Hematopoietic multipotent progenitor cell treated with erythropoietin and hydrocortisone succinate and interleukin-3 and kit ligand, for 4 days (in vitro differentiated cells): ENCODE results near the gene TFRC.
"Not testable (repeated sequence)": the region's sequence is repeated elsewhere in the genome, so short reads cannot be mapped to it uniquely, and the experiment has no call there.

Experiments used
- DNase-seq: peaks from one replicate; pipeline ENCODE4 v3.0.0-alpha.2; 2015

TFRC gene

DNA sequence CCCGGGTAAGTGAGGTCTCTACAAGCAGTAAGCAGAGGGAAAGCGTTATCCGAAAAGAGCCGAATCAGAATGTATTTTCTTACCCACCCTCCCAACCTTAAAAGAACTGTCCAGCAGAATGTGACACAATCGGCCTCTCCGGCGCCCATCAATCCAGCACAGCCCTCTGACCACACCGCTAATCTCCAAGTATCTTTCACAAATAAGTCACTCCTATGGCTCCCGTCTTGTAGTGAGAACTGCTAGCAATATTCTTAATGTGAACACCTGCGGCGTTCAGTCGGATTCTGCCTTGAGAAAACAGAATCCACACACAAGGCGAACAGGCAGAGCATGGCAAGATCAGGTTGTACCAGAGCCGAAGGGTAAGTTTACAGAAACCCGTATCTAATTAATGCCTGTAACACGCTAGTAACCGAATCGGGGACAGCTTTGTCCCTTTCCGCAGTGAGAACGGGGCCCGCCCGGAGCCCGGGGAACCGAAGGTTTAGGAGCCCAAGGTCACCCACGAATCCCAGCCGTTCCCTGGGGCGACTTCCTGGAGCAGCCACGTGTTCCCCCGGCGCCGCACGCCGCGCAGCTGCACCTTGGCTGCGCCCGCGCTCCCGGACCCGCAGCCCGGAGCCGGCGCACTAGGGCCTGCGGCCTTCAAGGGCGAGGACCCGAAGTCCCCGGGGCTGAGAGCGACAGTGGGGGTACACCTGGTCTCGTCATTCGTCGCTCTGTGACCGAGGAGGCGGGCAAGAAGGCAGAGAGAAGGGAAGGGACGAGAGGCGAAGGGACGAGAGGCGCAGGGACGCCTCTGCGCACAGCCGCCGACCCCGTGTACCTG is 672 bp downstream of the TFRC start:
- DNase-seq: peak; percentile 65

GRCh38 chr3:196080101-196080846 is 1.6 kb downstream of the TFRC start:
- not testable (repeated sequence) for DNase-seq

GRCh38 chr3:196079682-196080081 is 2.2 kb downstream of the TFRC start:
- DNase-seq: no peak

- no peak for DNase-seq
Observed at GRCh38 chr3:196075013-196075412, 6.9 kb downstream of the TFRC start.

DNA sequence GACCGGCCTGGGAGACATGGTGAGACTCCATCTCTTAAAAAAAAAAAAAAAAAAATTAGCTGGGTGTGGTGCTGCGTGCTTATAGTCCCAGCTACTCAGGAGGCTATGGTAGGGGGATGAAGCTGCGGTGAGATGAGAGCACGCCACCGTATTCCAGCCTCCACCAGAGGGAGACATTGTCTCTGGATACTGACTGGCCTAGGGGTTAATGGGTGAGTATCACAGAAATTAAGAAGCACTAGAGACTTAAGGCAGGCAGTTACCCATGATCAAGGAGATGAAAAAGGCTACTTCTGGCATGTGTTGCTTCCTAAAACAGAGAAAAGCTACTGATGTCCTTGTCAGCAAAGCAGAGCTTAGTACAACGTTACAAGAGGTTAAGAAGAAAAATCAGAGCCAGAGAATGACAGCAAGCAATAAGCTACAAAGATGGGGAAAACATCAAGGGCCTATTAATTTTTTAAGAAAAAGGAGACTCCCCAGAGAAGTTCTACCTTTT is 8.6 kb downstream of the TFRC start:
- peak; percentile 91 for DNase-seq

GRCh38 chr3:196072313-196072712 is 9.6 kb downstream of the TFRC start:
- DNase-seq: no peak

GRCh38 chr3:196068812-196069211 is 13.1 kb downstream of the TFRC start:
- DNase-seq: peak; percentile 28

GRCh38 chr3:196067439-196067838 is 14.5 kb downstream of the TFRC start:
- DNase-seq: no peak

GRCh38 chr3:196063971-196064370 is 17.9 kb downstream of the TFRC start:
- no peak for DNase-seq

GRCh38 chr3:196063456-196063855 is 18.4 kb downstream of the TFRC start:
- no peak for DNase-seq

DNA sequence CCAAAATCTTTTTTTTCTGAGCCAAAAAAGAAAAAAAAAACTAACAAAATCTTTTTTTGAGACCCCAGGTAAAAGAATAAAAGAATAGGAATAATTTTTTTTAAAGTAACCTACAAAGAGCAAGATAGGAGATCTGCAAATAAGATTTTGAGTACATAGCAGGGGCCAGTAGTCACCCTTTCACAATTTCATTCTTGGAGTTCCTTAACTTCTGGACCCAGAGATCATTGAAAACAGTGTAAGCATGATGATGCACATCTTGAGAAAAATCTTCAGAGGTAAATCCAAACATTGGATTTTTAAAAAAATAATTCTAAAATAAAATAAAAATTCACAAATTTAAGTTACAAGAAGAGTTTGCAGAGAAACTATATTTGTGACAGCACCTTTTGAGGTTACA is 18.8 kb downstream of the TFRC start:
- no peak for DNase-seq

DNA sequence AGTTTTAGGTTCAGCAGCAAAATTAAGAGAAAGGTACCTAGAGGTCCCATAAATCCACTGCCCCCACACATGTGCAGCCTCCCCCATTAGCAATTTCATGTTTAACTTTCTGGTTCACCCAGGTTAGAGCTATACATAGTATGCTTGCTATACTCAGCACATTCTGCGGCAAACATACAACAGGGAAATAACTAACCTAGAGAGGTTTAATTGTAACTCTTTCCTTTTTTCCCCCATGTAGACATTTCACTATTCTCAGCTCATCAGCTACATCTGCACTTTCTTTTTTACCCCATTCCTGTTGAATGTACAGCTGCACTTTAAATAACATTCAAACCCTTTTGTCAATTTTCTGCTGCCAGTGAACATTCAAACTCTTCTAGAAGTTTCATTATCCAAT is 21.1 kb downstream of the TFRC start:
- no peak for DNase-seq

GRCh38 chr3:196057760-196058331 is 24.0 kb downstream of the TFRC start:
- peak; percentile 35 for DNase-seq

DNA sequence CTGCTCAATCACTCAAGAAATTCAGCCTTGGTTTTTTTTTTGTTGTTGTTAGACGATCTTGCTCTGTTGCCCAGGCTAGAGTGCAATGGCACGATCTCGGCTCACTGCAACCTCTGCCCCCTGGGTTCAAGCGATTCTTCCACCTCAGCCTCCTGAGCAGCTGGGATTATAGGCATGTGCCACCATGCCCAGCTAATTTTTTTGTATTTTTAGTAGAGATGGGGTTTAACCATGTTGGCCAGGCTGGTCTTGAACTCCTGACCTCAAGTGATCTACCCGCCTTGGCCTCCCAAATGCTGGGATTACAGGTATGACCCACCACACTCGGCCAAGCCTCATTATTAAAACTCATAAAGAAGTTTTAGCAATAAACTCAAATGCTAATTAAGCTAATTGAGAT is 25.5 kb downstream of the TFRC start:
- not testable (repeated sequence) for DNase-seq

DNA sequence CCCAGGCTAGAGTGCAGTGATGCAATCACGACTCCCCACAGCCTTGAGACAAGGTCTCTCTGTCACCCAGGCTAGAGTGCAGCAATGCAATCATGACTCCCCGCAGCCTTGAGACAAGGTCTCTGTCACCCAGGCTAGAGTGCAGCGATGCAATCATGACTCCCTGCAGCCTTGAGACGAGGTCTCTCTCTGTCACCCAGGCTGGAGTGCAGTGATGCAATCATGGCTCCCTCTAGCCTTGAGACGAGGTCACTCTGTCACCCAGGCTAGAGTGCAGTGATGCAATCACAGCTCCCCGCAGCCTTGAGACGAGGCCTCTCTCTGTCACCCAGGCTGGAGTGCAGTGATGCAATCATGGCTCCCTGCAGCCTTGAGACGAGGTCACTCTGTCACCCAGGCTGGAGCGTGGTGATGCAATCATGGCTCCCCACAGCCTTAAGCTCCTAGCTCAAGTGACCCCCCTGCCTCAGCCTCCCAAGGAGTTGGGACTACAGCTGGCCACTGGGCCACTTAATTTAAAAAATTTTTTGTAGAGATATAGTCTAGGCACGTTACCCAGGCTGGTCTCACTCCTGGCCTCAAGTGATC is 26.1 kb downstream of the TFRC start:
- peak; percentile 77 for DNase-seq

- DNase-seq: peak; percentile 43
Observed at GRCh38 chr3:196055240-196055639, 26.6 kb downstream of the TFRC start.

DNA sequence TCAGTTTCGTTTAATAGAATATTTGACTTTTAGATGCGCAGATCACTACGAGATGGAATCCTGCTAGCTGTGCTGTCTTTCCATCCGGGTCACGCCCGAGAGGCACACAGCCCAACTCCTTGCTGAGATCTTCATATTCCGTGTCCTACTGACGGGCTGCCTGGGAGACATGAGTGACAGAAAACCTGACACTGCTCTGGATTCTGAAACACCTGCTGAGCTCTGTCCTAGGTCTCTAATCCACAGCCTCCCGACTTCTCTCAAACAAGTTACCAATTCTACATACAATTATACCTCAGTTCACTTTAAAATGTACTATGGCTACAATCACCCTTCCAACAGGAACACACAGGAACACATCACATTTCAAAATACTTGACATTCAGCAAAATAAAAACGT is 27.2 kb downstream of the TFRC start:
- peak; percentile 37 for DNase-seq

DNA sequence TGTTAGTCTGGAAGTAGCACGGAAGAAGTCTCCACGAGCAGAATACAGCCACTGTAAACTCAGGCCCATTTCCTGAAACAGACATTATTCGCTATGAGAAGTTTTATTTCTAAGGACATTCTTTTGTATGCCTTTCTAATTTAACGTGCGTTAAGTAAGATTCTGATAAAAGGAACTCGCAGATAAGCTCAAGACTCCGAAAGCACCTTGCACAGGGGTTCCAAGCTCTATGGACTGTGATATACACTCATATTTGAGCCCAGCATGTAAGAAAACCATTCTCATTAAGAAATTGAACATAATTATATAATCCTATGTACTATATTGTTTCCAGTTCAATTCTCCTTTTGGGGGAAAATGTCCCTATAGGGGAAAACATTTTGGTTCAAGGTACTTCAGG is 28.4 kb downstream of the TFRC start:
- peak; percentile 29 for DNase-seq

- peak; percentile 36 for DNase-seq
Observed at GRCh38 chr3:196051282-196052076, 30.4 kb downstream of the TFRC start.

DNA sequence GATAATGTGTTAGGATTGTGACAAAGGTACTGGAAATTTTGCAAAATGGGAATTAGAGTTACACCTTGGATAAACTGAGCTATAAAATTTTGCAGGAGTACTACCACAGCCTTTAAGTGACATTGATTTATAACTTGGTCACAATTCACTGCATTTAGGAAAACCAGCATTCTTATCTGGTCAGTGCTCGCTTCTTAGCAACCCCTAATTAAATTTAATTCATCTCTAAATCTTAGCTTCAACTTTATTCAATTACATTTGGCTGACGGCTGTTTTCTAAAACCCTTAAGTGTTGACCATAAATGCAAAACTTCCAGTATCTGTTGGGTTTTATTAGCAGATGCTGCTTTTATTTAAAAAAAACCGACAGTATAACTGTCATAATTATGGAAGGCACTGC is 31.3 kb downstream of the TFRC start:
- DNase-seq: peak; percentile 20

GRCh38 chr3:196049653-196050052 is 32.2 kb downstream of the TFRC start:
- DNase-seq: peak; percentile 19

DNA sequence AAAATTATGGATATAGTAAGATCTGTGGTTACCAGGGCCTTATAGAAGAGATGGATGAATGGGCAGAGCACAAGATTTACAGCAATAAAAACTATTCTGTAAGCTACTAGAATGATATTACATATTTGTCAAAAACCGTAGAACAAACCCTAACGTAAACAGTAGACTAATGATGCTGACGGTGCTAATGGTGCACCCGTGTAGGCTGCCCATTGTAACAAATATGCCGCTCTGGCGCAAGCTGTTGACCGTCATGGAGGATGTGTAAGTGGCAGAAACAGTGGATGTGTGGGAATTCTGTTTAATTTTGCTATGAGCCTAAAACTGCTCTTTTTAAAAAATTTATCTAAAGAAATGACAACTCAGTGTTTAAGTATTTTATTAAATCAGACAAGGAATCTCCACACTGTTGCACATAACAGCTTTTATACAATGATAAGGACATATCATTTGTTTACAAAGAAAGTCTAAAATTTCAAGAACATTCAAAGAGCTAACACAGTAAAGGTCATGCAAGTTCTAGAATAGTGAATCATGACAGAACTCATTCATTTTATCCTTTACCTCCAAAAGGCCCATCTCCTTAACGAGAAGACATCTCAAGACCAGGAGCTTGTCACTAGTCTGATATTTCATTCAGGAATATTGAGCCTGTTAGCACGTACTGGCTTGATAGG is 32.8 kb downstream of the TFRC start:
- peak; percentile 38 for DNase-seq
